Aorta (tissue), 5 donors: Measurements from ENCODE around the gene PTH2R. TPM values are rescaled to one million over a fixed set of nuclear protein-coding genes. Genes with fewer than 3 reads are reported as not detected.
"Not testable (repeated sequence)": the region's sequence is repeated elsewhere in the genome, so short reads cannot be mapped to it uniquely, and the experiment has no call there.

Experiments
- ATAC-seq: fragments of 200-7000 bp; cut with Tn5 transposase; one replicate; pipeline ENCODE4 v1.9.1; 2022; ENCODE audit warnings: moderate library complexity; ENCODE audit not compliant: low FRiP score
- DNase-seq, 2 donors: peaks; one replicate each; pipeline ENCODE4 v3.0.0-alpha.2; 2020
- H3K27ac ChIP-seq, 2 donors: one replicate each; pipeline ENCODE4 v1.5.1; 2013; ENCODE audit warnings: low read length in 2 of 2, mild to moderate bottlenecking in 2 of 2, moderate library complexity in 2 of 2, control low read depth in 1 of 2, inconsistent platforms in 1 of 2, low read depth in 1 of 2
- H3K27me3 ChIP-seq, 2 donors: one replicate each; pipeline ENCODE4 v1.6.1; 2013; ENCODE audit warnings: control low read depth in 1 of 2, low read length in 1 of 2, mild to moderate bottlenecking in 1 of 2, moderate library complexity in 1 of 2; ENCODE audit not compliant: insufficient read depth in 2 of 2, control insufficient read depth in 1 of 2
- H3K36me3 ChIP-seq, 2 donors: one replicate each; pipeline ENCODE4 v1.6.1; 2013; ENCODE audit warnings: control low read depth in 1 of 2, low read length in 1 of 2, mild to moderate bottlenecking in 1 of 2; ENCODE audit not compliant: insufficient read depth in 2 of 2, control insufficient read depth in 1 of 2
- H3K4me1 ChIP-seq, 2 donors: one replicate each; pipeline ENCODE4 v1.6.1; 2013; ENCODE audit warnings: low read length in 2 of 2, control low read depth in 1 of 2, mild to moderate bottlenecking in 1 of 2, moderate library complexity in 1 of 2; ENCODE audit not compliant: insufficient read depth in 2 of 2, control insufficient read depth in 1 of 2
- H3K4me3 ChIP-seq, 2 donors: one replicate each; pipeline ENCODE4 v1.5.1; 2013; ENCODE audit warnings: low read length in 2 of 2, control low read depth in 1 of 2, mild to moderate bottlenecking in 1 of 2
- H3K9me3 ChIP-seq: one replicate; pipeline ENCODE4 v1.6.1; 2013; ENCODE audit warnings: mild to moderate bottlenecking, low read length; ENCODE audit not compliant: control insufficient read depth
- WGBS, 2 donors: extraction: QIAGEN DNeasy Blood & Tissue Kit; methylation state at CpG; one replicate each; pipeline ENCODE4 v1.1.7; 2013; 5-methylcytosine and 5-hydroxymethylcytosine counted together
- intact Hi-C, 2 donors: fragments of 100-400 bp; cut with DNase I; formaldehyde crosslinking; loops; one replicate each; pipeline versions ENCODE4 v1.14.2 to v1.15.0; 2022
- polyA plus RNA-seq, 2 donors: library from polyadenylated mRNA; stranded (reverse); fragments of 200-250 nt; gene quantifications; one replicate each; pipeline ENCODE4 v1.2.3, GENCODE V29; 2013
- total RNA-seq, 2 donors: library from RNA; stranded (reverse); fragmentation: NEBNext Ultra II Directional; extraction: Animal tissue kit (Norgen Biotek cat#: 25700); gene quantifications; one replicate each; pipeline ENCODE4 v1.2.1, GENCODE V29; 2021
- donor health status: healthy with polysubstance abuse.
- donor health status: Bipolar disorder and iron deficiency.
- donor health status: DM: no; HTN: no; CAD: no.
- donor health status: DM: no; HTN: no; CAD: no.
- donor health status: DM: yes; HTN: yes; CAD: no.

PTH2R gene
- total and polyA plus RNA-seq, 4 donors: 0.18 TPM; not detected in 3

DNA sequence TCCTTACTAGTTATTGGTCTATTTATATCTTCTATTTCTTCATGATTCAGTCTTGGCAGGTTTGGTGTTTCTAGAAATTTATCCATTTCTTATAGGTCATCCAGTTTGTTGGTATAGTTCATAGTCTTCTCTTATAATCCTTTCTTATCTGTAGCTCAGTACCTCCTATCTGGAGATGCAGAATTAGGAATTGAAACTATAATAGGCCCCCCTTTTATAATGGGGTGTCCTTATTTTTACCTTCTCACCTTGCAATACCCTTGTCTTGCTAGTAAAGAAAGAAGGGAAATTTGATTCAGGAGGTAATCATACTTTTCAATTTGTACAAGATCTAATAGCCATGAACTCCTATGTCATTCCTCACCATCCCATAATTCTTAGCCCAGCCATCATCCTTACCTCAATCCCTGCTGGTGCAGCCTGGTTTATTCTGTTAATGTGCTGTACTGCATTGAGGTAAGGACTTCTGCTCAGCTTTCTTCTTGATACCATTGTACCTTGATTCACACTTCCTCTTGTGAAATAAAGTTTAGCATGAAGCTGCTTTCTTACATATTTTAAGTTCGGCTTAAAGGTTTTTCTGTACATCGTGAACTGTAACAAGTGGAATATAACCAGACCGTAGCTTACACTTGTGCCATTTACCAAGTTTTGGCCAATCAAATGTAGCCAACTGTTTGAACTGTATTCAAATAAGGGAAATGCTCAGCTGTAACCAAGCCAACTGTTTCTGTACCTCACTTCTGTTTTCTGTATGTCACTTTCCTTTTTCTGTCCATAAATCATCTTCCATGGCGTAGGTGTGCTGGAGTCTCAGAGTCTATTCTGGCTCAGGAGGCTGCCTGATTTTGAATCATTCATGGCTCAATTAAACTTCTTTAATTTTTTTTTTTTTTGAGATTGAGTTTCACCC lies 40.1 kb upstream of the PTH2R start:
- no peaks in the 10 kb centered on the region for H3K27me3 ChIP-seq
- 89% methylated on average over 4 of the region's 4 CpGs for WGBS, 2 donors
- H3K4me3 ChIP-seq: no peak overlapping the region
- H3K9me3 ChIP-seq: no peaks in the 10 kb centered on the region
- DNase-seq (no peak), ATAC-seq (no peak)
- intact Hi-C loops: no loop called here
- H3K4me1 ChIP-seq: peaks cover 0 to 3% of the 10 kb centered on the region in 2 donors
- H3K27ac ChIP-seq: no peak overlapping the region
- H3K36me3 ChIP-seq: no peaks in the 10 kb centered on the region

DNA sequence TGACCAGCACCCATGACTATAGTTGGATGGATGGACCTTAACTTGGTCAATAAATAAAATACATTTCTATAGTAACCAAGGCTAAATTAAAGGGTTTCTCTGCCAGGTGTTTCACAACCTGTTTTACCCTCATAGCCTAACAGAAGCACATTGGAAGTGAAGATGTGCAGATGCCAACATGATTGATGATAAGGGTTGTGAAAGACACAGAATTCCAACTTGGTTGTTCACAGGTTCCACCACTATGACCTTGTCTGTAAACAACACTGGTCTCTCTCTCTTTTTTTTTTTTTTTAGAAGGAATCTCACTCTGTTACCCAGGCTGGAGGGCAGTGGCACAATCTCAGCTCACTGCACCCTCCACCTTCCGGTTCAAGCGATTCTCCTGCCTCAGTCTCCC lies 37.5 kb upstream of the PTH2R start:
- 97% methylated on average over 2 of the region's 2 CpGs for WGBS, 2 donors
- Histone ChIP-seq H3K9me3 (no peaks in the 10 kb centered on the region), H3K4me3 (no peak overlapping the region), H3K27me3 (no peaks in the 10 kb centered on the region), H3K27ac (no peak overlapping the region), H3K4me1 (peaks cover 0 to 3% of the 10 kb centered on the region in 2 donors), H3K36me3 (no peaks in the 10 kb centered on the region)
- DNase-seq (no peak), ATAC-seq (no peak)
- intact Hi-C loops: no loop called here

- 86 to 87% methylated on average over 8 of the region's 8 CpGs for WGBS, 2 donors
- ATAC-seq: no peak
- intact Hi-C loops: no loop called here
Measured at GRCh38 chr2:208370881-208371633, 35.5 kb upstream of the PTH2R start.

DNA sequence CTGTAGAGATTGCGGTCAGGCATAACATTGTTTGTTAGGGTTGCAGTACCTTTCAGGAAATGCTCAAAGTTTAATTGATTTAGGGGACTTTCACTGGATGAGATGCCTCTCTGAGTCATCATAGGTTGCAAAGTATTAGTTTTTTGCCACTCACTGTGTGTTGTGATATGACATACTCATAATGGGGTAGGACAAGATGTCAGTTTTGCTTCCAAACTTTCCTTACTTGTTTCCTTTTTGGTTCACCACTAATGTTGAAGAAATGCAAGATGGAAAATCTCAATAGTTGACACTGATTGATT lies 35.0 kb upstream of the PTH2R start:
- no peak overlapping the region for H3K27ac ChIP-seq
- intact Hi-C loops: no loop called here

More at GRCh38 chr2:208370881-208371633, 35.5 kb upstream of the PTH2R start:
- Histone ChIP-seq H3K36me3 (no peaks in the 10 kb centered on the region), H3K27me3 (no peaks in the 10 kb centered on the region), H3K9me3 (no peaks in the 10 kb centered on the region), H3K27ac (no peak overlapping the region), H3K4me1 (peaks cover 0 to 3% of the 10 kb centered on the region in 2 donors), H3K4me3 (no peak overlapping the region)
- DNase-seq: no peak

GRCh38 chr2:208373460-208374089 lies 33.0 kb upstream of the PTH2R start:
- intact Hi-C loops: no loop called here
- ATAC-seq (no peak), DNase-seq (no peak)
- no peaks in the 10 kb centered on the region for H3K27me3 ChIP-seq
- no peak overlapping the region for H3K27ac ChIP-seq
- H3K4me3 ChIP-seq: no peak overlapping the region
- H3K9me3 ChIP-seq: no peaks in the 10 kb centered on the region
- no peaks in the 10 kb centered on the region for H3K36me3 ChIP-seq
- peaks cover 0 to 3% of the 10 kb centered on the region in 2 donors for H3K4me1 ChIP-seq
- WGBS, 2 donors: 43 to 45% methylated on average over 2 of the region's 2 CpGs

More for the DNA sequence above, 35.0 kb upstream of the PTH2R start:
- ATAC-seq (no peak), DNase-seq (no peak)
- no peaks in the 10 kb centered on the region for H3K9me3 ChIP-seq
- H3K36me3 ChIP-seq: no peaks in the 10 kb centered on the region
- no peaks in the 10 kb centered on the region for H3K27me3 ChIP-seq
- WGBS, 2 donors: 45 to 99% methylated on average over 1 of the region's 1 CpG
- H3K4me1 ChIP-seq: peaks cover 0 to 3% of the 10 kb centered on the region in 2 donors
- H3K4me3 ChIP-seq: no peak overlapping the region

- WGBS, 2 donors: 76 to 82% methylated on average over 1 of the region's 1 CpG
- DNase-seq: no peak
- no peak overlapping the region for H3K4me3 ChIP-seq
- ATAC-seq: no peak
- H3K9me3 ChIP-seq: no peaks in the 10 kb centered on the region
- intact Hi-C loops: no loop called here
- H3K27ac ChIP-seq: no peak overlapping the region
- no peaks in the 10 kb centered on the region for H3K36me3 ChIP-seq
- no peaks in the 10 kb centered on the region for H3K4me1 ChIP-seq
- H3K27me3 ChIP-seq: no peaks in the 10 kb centered on the region
Measured at GRCh38 chr2:208375491-208376068, 31.0 kb upstream of the PTH2R start.

GRCh38 chr2:208377344-208377860 lies 29.2 kb upstream of the PTH2R start:
- H3K27ac ChIP-seq, intact Hi-C loops, H3K4me3 ChIP-seq, H3K27me3 ChIP-seq, DNase-seq, H3K9me3 ChIP-seq, H3K36me3 ChIP-seq, H3K4me1 ChIP-seq, ATAC-seq: not testable (repeated sequence)
- WGBS, 2 donors: 77 to 90% methylated on average over 12 to 40 of the region's 40 CpGs

GRCh38 chr2:208379192-208379591 lies 27.4 kb upstream of the PTH2R start:
- Histone ChIP-seq H3K4me3 (no peak overlapping the region), H3K27ac (no peak overlapping the region), H3K27me3 (no peaks in the 10 kb centered on the region), H3K4me1 (no peaks in the 10 kb centered on the region), H3K36me3 (no peaks in the 10 kb centered on the region), H3K9me3 (no peaks in the 10 kb centered on the region)
- no peak for DNase-seq
- intact Hi-C loops: no loop called here
- no peak for ATAC-seq
- WGBS, 2 donors: 85 to 86% methylated on average over 3 of the region's 3 CpGs
